Adrenal gland (tissue), 12 donors: ENCODE data around the gene EML1. TPM values are rescaled to one million over a fixed set of nuclear protein-coding genes. Genes with fewer than 3 reads are reported as not detected.

Experiments used
- DNase-seq, 7 donors: peaks; one replicate each; pipeline ENCODE4 v3.0.0-alpha.2; 2019 to 2020
- H3K27ac ChIP-seq, 5 donors: fragments of 200-600 bp; sonication (generic) in 4 of 5; 1 replicate in 3 of 5; 2 replicates in 2 of 5; pipeline versions ENCODE4 v1.5.1 to v1.8.0; 2016 to 2020; ENCODE audit warnings: mild to moderate bottlenecking in 1 of 5
- H3K27me3 ChIP-seq: fragments of 200-600 bp; 2 replicates; pipeline ENCODE4 v1.8.0; 2021
- H3K36me3 ChIP-seq, 2 donors: fragments of 200-600 bp; replicated peaks in 1 of 2; 1 replicate in 1 of 2; 2 replicates in 1 of 2; pipeline versions ENCODE4 v1.5.1 to v1.8.0; 2018 to 2022
- H3K4me1 ChIP-seq, 2 donors: fragments of 200-600 bp; replicated peaks in 1 of 2; 1 replicate in 1 of 2; 2 replicates in 1 of 2; pipeline versions ENCODE4 v1.5.1 to v1.8.0; 2018 to 2021
- H3K4me3 ChIP-seq, 4 donors: fragments of 200-600 bp; sonication (generic) in 3 of 4; one replicate each; pipeline ENCODE4 v1.5.1; 2016 to 2018
- H3K9me3 ChIP-seq, 3 donors: fragments of 200-600 bp; sonication (generic) in 1 of 3; replicated peaks in 1 of 3; 1 replicate in 2 of 3; 2 replicates in 1 of 3; pipeline versions ENCODE4 v1.5.1 to v1.8.0; 2016 to 2021
- POLR2A ChIP-seq, 2 donors: fragments of 450-650 bp; IDR thresholded peaks; one replicate each; pipeline ENCODE4 v1.6.1; 2017; ENCODE audit warnings: antibody characterized with exemption in 2 of 2, mild to moderate bottlenecking in 2 of 2, moderate library complexity in 1 of 2
- WGBS, 4 donors: extraction: QIAGEN DNeasy Blood & Tissue Kit in 2 of 4; methylation state at CpG; one replicate each; pipeline versions ENCODE4 v1.1.5 to v1.1.7; 2013 to 2017; 5-methylcytosine and 5-hydroxymethylcytosine counted together
- intact Hi-C, 2 donors: fragments of 100-400 bp; cut with DNase I; formaldehyde crosslinking; loops; one replicate each; pipeline versions ENCODE4 v1.14.1 to v1.15.0; 2022 to 2023
- polyA plus RNA-seq, 3 donors: library from polyadenylated mRNA; stranded (reverse); fragments of 200-250 nt in 2 of 3; fragments of 350-450 nt in 1 of 3; fragmentation: Illumina TruSeq in 1 of 3; extraction: RNeasy Lipid Tissue Mini Kit (QIAGEN cat#74804) in 1 of 3; gene quantifications; one replicate each; pipeline ENCODE4 v1.2.3, GENCODE V29; 2013 to 2014
- total RNA-seq, 9 donors: library from RNA; depleted of rRNA in 4 of 9; stranded (reverse); fragments of >200 nt in 4 of 9; fragments of 120-200 nt in 1 of 9; fragmentation: NEBNext Ultra II Directional in 1 of 9; extraction: Animal tissue kit (Norgen Biotek cat#: 25700) in 1 of 9; gene quantifications; one replicate each; pipeline versions ENCODE4 v1.1.0 to v1.2.4, GENCODE V29; 2013 to 2023
- TF ChIP-seq, protein P1 (sequence below), 6 experiments: fragments of 450-650 bp in 4 of 6; fragments of 200-600 bp in 2 of 6; sonication (generic) in 1 of 6; IDR thresholded peaks; 1 replicate in 5 of 6; 2 replicates in 1 of 6; pipeline versions ENCODE4 v1.5.1 to v1.8.0; 2016 to 2021; ENCODE audit warnings: antibody characterized with exemption in 6 of 6, mild to moderate bottlenecking in 2 of 6, moderate library complexity in 1 of 6
- donor health status: healthy with polysubstance abuse.
- donor health status: Bipolar disorder and iron deficiency.
- donor health status: DM: yes; HTN: yes; CAD: no.
- donor health status: DM: no; HTN: no; CAD: no.
- donor health status: DM: no; HTN: no; CAD: no.
- donor health status: DM: yes; HTN: yes; CAD: no.

Gene EML1
- total and polyA plus RNA-seq, 12 donors, result 5.5 to 59.5 (median 16.2) TPM

DNA sequence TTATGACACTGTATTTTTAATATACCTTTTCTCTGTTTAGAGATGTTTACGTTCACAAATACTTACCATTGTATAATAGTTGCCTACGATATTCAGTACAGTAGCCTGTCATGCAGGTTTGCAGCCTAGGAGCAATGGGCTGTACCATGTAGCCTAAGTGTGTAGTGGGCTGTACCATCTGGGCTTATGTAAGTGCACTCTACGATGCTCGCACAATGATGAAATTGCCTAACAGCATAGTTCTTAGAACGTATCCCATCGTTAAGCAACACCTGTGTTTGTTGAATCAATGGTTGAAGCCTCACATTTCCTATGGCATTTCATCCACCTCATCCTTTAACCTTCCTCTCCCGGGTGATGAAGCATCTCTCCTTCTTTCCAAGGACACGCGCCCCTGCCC, 12.5 kb upstream of the EML1 start:
- H3K4me3 ChIP-seq, result no peak overlapping the region
- 86 to 94% (median 88%) methylated on average over 9 of the region's 9 CpGs for WGBS, 4 donors

DNA sequence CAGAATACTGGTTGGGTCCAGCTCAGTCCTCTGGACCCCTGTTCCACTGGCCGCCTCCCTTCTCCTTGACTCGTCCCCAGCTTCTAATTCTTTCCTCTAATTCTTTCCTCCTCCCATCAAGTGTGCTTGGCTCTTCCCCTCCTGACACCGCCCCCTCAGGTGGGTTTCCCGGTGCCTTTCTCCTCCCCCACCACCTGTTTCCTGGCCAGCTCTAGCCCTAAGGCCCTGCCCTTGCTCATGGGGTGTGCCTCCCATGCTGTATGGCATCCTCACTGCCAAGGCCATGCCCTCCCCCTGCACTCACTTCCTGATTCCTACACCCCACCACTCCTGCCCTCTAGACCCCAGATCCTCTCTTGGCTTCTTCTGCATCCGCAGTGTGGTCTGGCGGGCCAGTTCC, 12.1 kb upstream of the EML1 start:
- Histone ChIP-seq H3K27me3 (no peaks in the 10 kb centered on the region), H3K9me3 (peaks cover 0 to 3% (median 0%) of the 10 kb centered on the region in 3 donors), H3K4me3 (no peak overlapping the region), H3K36me3 (no peaks in the 10 kb centered on the region), H3K27ac (no peak overlapping the region), H3K4me1 (no peaks in the 10 kb centered on the region)
- WGBS, 4 donors, result 78 to 87% (median 86%) methylated on average over 6 of the region's 6 CpGs
- no peak for DNase-seq
- intact Hi-C loops, result no loop called here
- TF ChIP-seq, protein P1, sequence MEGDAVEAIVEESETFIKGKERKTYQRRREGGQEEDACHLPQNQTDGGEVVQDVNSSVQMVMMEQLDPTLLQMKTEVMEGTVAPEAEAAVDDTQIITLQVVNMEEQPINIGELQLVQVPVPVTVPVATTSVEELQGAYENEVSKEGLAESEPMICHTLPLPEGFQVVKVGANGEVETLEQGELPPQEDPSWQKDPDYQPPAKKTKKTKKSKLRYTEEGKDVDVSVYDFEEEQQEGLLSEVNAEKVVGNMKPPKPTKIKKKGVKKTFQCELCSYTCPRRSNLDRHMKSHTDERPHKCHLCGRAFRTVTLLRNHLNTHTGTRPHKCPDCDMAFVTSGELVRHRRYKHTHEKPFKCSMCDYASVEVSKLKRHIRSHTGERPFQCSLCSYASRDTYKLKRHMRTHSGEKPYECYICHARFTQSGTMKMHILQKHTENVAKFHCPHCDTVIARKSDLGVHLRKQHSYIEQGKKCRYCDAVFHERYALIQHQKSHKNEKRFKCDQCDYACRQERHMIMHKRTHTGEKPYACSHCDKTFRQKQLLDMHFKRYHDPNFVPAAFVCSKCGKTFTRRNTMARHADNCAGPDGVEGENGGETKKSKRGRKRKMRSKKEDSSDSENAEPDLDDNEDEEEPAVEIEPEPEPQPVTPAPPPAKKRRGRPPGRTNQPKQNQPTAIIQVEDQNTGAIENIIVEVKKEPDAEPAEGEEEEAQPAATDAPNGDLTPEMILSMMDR (IDR thresholded peaks at IDR 0.05), result no peak
- TF ChIP-seq POLR2A (IDR thresholded peaks at IDR 0.05), result no peak

More for the DNA sequence above, 12.5 kb upstream of the EML1 start:
- Histone ChIP-seq H3K27me3 (no peaks in the 10 kb centered on the region), H3K4me1 (no peaks in the 10 kb centered on the region), H3K9me3 (peaks cover 0 to 3% (median 0%) of the 10 kb centered on the region in 3 donors), H3K36me3 (no peaks in the 10 kb centered on the region), H3K27ac (no peak overlapping the region)
- intact Hi-C loops, result no loop called here
- DNase-seq, result no peak
- TF ChIP-seq, protein P1 (IDR thresholded peaks at IDR 0.05), result no peak
- TF ChIP-seq POLR2A (IDR thresholded peaks at IDR 0.05), result no peak

DNA sequence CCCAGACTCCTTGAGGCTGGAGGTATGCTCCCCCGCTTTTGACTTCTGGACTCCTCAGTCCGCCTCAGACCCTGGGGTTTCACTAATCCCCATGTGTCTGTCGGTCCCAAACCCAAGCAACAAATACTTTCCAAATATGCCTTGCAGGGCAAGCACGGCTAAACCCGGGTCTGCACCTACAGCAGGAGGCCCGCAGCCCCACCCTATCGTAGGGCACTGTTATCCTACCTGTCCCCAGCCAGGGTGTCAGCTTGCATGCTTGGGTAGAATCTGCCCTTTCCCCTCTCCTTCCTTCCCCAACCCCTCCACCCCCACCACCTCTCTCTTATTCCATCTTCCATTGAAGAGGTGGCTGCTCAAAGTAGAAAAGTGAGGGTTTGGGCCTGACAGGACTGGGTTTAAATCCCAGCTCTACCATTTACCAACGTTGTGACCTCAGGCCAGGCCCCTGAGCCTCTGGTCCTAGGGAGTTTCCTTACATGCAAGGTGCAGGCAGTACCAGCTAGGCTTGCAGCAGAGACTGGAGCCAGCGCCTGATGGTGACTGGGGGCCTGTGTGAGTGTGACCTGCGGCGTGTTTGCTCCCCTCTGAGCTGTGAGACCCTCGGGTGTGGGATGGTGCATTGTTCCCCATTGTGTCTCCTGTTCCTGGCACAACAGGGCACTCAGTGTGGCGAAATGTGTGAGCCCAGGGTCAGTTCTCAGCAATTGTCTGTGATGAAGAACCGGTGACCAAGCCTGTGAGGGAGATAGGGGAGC, 11.2 kb upstream of the EML1 start:
- WGBS, 4 donors, result 81 to 93% (median 87%) methylated on average over 13 to 14 of the region's 14 CpGs
- TF ChIP-seq, protein P1 (IDR thresholded peaks at IDR 0.05), result no peak
- TF ChIP-seq POLR2A (IDR thresholded peaks at IDR 0.05), result no peak
- H3K9me3 ChIP-seq, result peaks cover 0 to 3% (median 0%) of the 10 kb centered on the region in 3 donors
- DNase-seq, result no peak
- H3K4me1 ChIP-seq, result no peaks in the 10 kb centered on the region
- intact Hi-C loops, result no loop called here
- no peak overlapping the region for H3K27ac ChIP-seq
- no peaks in the 10 kb centered on the region for H3K27me3 ChIP-seq
- no peak overlapping the region for H3K4me3 ChIP-seq
- no peaks in the 10 kb centered on the region for H3K36me3 ChIP-seq

DNA sequence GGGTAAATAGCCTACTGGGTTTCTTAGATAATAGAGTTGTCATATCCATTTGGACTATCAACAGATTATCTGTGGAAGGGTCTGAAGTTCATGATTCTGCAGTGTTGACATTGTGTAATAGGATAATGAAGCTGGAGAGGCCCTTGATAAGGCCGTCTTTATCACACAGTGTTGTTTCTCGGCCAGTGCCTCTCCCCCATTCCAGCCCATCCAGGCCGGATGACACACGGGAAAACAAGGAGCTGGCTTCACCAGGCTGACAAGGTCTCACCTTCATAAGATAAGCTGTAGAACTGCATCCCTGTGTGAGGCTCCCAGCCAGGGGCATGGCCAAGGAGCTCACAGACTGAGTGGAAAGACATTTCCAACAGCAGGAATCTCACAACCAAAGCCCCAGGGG, 8.7 kb upstream of the EML1 start:
- WGBS, 4 donors, result 37 to 62% (median 53%) methylated on average over 4 of the region's 4 CpGs
- H3K27me3 ChIP-seq, result no peaks in the 10 kb centered on the region
- no peak for TF ChIP-seq POLR2A (IDR thresholded peaks at IDR 0.05)
- TF ChIP-seq, protein P1 (IDR thresholded peaks at IDR 0.05), result no peak
- H3K4me1 ChIP-seq, result no peaks in the 10 kb centered on the region
- intact Hi-C loops, result no loop called here
- peak in 3 of 7 donors; percentile 29 to 45 (median 42) for DNase-seq
- no peak overlapping the region for H3K27ac ChIP-seq
- H3K4me3 ChIP-seq, result no peak overlapping the region
- no peaks in the 10 kb centered on the region for H3K9me3 ChIP-seq
- no peaks in the 10 kb centered on the region for H3K36me3 ChIP-seq
